Occipital lobe (tissue), 2 donors: ENCODE measurements around the gene CCL27. TPM values are rescaled to one million over a fixed set of nuclear protein-coding genes. Genes with fewer than 3 reads are reported as not detected.
A peak's percentile ranks its signal among the peaks of the same experiment; 100 is the strongest.

Experiments used
- DNase-seq: peaks from one replicate; lab custom pipeline; 2025; lab: John Stamatoyannopoulos, UW
- total RNA-seq: library from RNA; depleted of rRNA; stranded (reverse); fragments of >200 nt; gene quantifications from one replicate; pipeline ENCODE4 v1.2.3, GENCODE V29; 2014

Gene CCL27
- total RNA-seq, 1 donor from 2014 or later = 0.31 TPM

- DNase-seq = no peak
Measured at GRCh38 chr9:34684816-34685215, 22.4 kb upstream of the CCL27 start.

- no peak for DNase-seq
Measured at GRCh38 chr9:34684145-34684544, 21.7 kb upstream of the CCL27 start.

GRCh38 chr9:34675869-34676268 lies 13.4 kb upstream of the CCL27 start:
- DNase-seq = no peak

GRCh38 chr9:34675048-34675714 lies 12.7 kb upstream of the CCL27 start:
- DNase-seq = no peak

GRCh38 chr9:34674440-34674839 lies 12.0 kb upstream of the CCL27 start:
- DNase-seq = no peak

GRCh38 chr9:34671307-34671706 lies 8.8 kb upstream of the CCL27 start:
- DNase-seq = no peak

GRCh38 chr9:34669809-34670562 lies 7.5 kb upstream of the CCL27 start:
- no peak for DNase-seq

GRCh38 chr9:34665381-34666250 lies 3.2 kb upstream of the CCL27 start:
- peak; percentile 93 for DNase-seq

- no peak for DNase-seq
Measured at GRCh38 chr9:34665067-34665380, 2.6 kb upstream of the CCL27 start.

GRCh38 chr9:34664281-34665066 lies 2.0 kb upstream of the CCL27 start:
- DNase-seq = peak; percentile 62

GRCh38 chr9:34663303-34663605 lies 797 bp upstream of the CCL27 start:
- no peak for DNase-seq

GRCh38 chr9:34659592-34660253 lies 2.7 kb downstream of the CCL27 start:
- DNase-seq = no peak

- DNase-seq = no peak
Measured at GRCh38 chr9:34658461-34658860, 4.0 kb downstream of the CCL27 start.

- no peak for DNase-seq
Measured at GRCh38 chr9:34656992-34657391, 5.5 kb downstream of the CCL27 start.

- no peak for DNase-seq
Measured at GRCh38 chr9:34655394-34655793, 7.1 kb downstream of the CCL27 start.

- DNase-seq = peak; percentile 66
Measured at GRCh38 chr9:34654323-34655051, 8.0 kb downstream of the CCL27 start.

- DNase-seq = no peak
Measured at GRCh38 chr9:34653151-34654072, 9.0 kb downstream of the CCL27 start.

- DNase-seq = no peak
Measured at GRCh38 chr9:34652602-34653000, 9.9 kb downstream of the CCL27 start.

GRCh38 chr9:34651876-34652601 lies 10.4 kb downstream of the CCL27 start, which contains the start of gene IL11RA:
Gene IL11RA (plus strand): TSS chr9:34652185. CDS start chr9:34655218, 3,033 bp downstream.
- DNase-seq = peak; percentile 76
